GM21576 (cell line): ENCODE measurements around the gene POLDIP2.
A peak's percentile ranks its signal among the peaks of the same experiment; 100 is the strongest.

Experiments used
- ATAC-seq: cut with Tn5 transposase; IDR thresholded peaks from one replicate; pipeline ENCODE4 v1.9.1; 2021; ENCODE audit warnings: mild to moderate bottlenecking, moderate library complexity; ENCODE audit not compliant: unreplicated experiment

POLDIP2 gene

DNA sequence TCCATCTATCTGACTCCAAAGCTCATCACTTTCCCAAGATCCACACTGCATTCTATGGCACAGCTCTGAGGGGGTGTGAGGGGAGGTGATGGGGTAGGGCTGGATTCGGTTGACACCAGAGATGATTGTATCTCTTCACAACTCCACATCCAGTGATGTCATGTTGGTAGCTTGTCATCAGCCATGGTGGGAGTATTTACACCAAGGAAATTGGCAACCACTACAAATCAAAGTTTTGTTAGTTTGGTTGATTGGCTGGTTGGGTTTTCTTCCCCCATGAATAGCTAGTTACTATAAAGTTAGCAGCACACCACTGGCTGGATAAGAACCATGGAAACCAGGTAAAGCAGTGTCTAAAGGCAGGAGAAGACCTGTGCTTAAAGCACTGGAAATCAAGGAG is 33.7 kb upstream of the POLDIP2 start:
- ATAC-seq, result no peak

DNA sequence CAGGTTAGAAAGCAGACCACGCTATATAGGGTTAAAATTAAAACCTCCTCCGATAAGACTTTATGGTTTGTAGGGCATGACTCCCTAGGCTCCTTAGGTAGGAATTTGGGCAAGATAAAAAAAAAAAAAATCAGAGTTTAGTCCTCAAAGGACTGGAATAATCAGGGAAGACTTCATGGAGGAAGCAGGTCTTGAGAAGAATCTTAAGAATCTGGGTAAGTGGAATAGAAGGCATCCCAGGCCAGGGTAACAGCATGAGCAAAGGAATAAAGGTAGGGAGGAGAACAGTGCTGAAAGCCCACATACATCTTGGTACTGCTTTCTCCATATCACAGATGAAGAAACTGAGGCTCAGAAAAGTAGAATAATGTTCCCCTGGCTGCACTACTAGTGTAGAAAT is 33.2 kb upstream of the POLDIP2 start:
- no peak for ATAC-seq

DNA sequence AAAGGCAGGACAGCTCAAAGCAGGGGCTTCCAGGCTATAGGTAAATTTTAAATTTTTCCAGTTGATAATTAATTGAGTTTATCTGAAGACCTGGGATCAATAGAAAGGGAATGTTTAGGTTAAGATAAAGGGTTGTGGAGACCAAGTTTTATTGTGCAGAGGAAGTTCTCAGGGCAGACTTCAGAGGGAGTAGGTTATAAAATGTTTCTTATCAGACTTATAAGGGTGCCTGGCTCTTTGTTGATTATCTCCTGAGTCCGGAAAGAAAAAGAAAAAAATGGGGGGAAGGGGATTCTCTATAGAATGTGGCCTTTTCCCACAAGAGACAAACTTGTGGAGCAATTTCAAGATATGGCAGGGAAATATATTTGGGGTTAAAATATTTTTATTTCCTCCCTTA is 32.8 kb upstream of the POLDIP2 start:
- no peak for ATAC-seq

DNA sequence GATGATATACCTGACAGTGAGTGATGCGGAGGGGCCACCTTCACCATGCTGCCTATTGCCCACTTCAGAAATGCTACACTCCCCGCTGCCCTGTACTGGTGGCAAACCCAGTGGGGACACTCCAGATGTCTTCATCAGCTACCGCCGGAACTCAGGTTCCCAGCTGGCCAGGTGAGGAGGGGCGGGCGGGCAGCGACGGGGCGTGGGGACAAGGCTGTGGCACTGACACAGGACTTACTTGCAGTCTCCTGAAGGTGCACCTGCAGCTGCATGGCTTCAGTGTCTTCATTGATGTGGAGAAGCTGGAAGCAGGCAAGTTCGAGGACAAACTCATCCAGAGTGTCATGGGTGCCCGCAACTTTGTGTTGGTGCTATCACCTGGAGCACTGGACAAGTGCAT is 30.8 kb upstream of the POLDIP2 start:
- no peak for ATAC-seq

DNA sequence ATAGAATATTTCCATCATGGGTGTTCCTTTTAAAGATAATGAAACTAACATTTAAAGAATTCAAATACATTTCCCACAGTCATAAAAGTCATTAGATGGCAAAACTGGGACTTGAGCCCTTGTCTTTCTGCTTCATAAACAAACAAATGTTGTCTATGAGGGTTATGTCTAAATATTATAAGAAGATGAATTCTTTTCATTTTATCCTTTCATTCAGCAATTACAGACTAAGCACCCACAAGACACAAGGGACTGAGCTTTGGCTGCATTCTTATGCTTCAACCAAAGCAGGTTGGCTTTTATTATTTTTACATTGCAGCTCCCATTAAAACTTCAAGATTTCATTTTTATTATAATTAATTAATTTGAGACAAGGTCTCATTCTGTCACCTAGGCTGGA is 29.1 kb upstream of the POLDIP2 start:
- no peak for ATAC-seq

DNA sequence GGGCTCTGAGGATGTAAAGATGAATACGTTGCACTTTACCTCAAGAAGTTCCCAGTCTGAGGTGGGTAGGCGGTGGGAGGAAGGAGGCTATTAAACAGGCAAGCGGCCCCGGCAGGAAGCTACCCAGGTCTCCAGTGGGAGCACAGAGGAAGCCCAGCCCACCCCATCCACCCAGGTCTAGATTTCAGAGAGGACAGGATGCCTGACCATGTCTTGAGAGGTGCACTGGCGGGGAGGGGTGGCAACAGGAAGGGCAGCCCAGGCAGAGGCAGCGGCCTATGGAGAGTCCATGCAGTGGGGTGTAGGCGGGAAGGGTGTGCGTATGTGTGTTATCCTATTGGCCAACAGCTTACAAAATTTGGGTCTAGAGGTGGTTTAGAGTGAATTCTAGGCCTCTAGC is 28.1 kb upstream of the POLDIP2 start:
- no peak for ATAC-seq

DNA sequence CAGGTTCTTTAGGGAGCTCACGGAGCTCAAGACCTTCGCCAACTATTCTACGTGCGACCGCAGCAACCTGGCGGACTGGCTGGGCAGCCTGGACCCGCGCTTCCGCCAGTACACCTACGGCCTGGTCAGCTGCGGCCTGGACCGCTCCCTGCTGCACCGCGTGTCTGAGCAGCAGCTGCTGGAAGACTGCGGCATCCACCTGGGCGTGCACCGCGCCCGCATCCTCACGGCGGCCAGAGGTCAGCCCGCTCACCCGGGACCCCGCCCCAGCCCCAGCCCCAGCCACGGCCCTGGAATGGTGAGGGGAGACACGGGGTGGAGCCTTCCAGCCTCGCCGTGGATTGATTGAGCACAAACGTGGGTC is 27.7 kb upstream of the POLDIP2 start:
- ATAC-seq, result no peak

DNA sequence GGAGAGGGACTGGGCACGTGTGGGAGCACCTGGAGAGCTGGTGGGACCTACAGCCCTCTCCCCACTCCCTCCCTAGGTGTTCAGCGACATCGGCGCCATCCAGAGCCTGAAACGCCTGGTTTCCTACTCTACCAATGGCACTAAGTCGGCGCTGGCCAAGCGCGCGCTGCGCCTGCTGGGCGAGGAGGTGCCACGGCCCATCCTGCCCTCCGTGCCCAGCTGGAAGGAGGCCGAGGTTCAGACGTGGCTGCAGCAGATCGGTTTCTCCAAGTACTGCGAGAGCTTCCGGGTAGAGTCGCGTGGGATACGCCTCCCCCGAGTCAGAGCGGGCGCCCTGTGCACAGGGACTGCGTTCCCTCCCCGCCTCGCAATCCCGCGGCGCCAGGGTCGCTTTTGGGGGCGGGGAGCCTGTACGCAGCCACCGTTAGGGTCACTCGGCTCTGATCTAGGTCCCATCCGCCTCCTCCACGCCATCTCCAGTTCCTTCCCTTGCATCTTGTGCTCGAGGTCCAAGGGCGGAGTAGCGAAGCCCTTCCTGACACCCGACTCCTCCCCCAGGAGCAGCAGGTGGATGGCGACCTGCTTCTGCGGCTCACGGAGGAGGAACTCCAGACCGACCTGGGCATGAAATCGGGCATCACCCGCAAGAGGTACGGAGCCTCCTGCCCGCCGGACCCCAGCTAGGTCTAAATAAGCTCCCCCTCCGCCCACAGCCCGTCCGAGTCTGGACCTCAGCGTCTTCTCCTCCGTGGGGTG is 27.1 kb upstream of the POLDIP2 start:
- ATAC-seq, result peak; percentile 60

DNA sequence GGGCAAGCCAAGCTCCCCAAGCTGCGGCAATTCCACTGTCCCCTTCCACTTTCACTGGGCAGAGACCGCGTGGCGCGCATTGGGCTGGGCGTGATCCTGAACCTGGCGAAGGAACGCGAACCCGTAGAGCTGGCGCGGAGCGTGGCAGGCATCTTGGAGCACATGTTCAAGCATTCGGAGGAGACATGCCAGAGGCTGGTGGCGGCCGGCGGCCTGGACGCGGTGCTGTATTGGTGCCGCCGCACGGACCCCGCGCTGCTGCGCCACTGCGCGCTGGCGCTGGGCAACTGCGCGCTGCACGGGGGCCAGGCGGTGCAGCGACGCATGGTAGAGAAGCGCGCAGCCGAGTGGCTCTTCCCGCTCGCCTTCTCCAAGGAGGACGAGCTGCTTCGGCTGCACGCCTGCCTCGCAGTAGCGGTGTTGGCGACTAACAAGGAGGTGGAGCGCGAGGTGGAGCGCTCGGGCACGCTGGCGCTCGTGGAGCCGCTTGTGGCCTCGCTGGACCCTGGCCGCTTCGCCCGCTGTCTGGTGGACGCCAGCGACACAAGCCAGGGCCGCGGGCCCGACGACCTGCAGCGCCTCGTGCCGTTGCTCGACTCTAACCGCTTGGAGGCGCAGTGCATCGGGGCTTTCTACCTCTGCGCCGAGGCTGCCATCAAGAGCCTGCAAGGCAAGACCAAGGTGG is 24.0 kb upstream of the POLDIP2 start:
- no peak for ATAC-seq

DNA sequence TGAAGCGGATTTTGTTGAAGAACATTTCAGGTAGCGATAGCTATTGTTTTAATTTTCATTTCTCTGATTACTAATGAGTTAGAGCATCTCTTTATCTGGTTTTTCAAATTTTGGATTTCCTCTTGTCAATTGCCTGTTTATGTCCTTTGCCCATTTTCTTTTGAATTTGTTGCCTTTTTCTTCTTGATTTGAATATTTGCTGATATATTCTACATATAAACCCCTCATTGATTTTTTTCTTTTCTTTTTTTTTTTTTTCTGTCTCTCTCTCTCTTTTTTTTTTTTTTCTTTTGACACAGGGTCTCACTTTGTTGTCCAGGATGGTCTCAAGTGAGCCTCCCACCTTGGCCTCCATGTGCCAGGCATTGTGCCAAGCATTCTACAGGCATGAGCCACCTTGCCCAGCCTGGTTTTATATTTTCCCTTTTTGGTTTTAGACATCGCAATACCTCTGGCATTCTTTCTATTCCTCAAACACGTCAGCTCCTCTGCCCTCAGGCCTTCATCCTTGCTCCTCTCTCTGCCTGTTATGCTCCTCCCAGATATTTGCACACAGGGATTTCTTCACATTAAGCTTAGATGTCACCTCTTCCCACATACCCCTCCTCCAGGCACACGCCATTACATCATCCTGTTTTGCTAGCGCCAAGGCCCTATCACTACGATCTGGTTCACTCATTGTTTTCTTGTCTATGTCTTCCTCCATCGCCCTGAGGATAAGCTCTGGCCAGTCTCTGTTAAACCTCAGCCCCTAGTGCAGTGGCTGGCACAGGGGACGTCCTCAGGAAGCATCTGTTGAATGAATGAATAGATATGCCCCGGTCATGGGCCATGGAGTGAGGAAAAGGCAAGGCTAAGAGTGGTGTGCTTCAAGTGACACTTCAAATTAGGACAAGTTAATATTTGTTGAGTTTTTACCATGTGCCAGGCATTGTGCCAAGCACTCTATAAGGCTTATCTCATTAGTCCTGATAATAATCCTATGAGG is 22.8 kb upstream of the POLDIP2 start:
- no peak for ATAC-seq

DNA sequence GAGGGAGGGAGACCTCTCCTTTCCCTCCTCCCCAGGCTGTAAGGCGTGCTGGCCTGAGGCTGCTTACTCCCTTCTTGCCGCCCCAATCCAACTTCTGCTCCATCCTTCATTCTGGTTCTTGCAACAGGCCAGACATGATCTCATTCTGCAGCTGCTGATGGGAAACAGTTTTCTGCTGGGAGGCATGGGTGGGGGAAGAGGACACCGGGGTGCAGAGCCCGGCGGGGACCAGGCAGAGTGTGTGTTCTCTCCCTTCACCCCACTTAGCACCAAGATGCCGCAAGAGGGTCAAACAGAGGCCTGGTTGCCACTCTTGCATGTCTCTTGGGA is 15.6 kb upstream of the POLDIP2 start:
- no peak for ATAC-seq

DNA sequence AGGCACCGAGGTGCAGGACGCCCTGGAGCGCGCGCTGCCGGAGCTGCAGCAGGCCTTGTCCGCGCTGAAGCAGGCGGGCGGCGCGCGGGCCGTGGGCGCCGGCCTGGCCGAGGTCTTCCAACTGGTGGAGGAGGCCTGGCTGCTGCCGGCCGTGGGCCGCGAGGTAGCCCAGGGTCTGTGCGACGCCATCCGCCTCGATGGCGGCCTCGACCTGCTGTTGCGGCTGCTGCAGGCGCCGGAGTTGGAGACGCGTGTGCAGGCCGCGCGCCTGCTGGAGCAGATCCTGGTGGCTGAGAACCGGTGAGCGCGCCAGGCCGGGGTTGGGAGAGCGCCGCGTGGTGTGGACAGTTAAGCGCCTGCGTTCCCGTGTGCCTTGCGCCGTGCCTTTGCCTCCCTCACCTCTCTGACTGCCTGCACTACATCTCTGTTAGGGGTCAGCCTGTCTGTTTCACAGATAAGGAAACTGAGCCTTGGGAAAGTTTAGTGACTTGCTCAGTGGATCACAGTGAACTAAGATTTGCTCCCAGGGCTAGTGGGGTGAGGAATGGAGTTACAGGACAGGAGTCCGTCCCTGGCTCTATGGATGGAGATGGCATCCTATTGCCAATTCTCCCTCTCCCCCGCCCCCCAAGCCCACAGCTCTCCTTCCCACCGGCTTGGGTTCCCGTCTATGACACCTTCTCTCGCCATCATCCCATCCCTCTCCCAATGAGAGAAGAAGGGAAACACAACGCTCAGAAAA is 15.0 kb upstream of the POLDIP2 start:
- ATAC-seq, result no peak

DNA sequence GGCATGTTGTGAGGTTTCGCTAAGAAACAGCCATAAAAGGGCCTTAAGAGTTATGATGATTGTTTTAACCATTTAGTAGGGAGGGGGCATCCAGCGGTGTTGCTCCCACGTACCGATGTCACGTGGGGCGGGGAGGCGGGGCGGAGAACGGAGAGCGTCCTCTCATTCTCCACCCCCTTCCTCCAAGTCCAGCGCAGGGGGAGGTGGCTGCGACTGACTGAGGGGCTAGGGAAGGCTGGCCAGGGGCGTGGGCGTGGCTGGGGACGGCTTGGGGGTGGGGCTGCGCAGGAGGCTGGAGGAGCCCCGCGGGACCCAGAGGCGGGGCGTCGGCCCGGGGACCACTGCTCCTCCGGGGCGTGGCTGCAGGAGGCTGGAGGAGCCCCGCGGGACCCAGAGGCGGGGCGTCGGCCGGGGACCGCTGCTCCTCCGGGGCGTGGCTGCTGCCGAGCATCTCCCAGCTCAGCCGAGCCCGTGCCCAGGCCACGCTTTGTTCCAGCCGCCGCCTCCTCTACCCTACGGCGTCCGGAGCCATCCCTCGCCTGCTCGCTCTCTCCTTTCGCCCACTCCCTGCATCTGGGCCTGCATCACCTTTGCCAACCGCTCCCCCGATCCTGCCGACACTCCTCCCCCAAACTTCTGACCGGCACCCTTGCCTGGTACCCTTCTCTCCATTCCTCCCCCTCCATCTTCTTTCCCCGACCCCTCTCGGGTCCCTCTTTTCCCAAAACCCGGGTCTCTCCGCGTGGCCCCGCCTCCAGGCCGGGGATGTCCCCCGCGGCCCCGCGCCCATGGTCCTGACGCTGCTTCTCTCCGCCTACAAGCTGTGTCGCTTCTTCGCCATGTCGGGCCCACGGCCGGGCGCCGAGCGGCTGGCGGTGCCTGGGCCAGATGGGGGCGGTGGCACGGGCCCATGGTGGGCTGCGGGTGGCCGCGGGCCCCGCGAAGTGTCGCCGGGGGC is 14.2 kb upstream of the POLDIP2 start, which contains the start of gene SARM1:
Gene SARM1 (plus strand): TSS at position 450 of the 958 bp plus-strand sequence. CDS start 339 bp downstream, at position 789.
- ATAC-seq, result peak; percentile 55

DNA sequence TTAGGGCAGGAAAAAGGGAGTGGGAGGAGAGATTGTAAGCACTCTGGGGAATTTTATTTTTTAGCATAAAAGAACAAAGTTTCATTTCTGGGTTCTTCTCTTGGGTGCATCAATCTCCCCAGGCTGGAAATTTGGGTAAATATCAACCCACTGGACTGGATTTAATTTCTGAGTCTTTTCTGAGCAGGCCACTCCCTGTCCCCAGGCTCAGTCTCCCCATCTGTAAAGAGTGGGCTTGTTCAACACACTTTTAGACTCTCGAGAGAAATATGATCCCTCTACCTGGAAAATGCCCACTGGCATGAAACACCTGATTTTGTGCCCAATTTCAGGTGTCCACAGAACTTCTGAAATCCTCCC is 13.4 kb upstream of the POLDIP2 start:
- ATAC-seq, result no peak

DNA sequence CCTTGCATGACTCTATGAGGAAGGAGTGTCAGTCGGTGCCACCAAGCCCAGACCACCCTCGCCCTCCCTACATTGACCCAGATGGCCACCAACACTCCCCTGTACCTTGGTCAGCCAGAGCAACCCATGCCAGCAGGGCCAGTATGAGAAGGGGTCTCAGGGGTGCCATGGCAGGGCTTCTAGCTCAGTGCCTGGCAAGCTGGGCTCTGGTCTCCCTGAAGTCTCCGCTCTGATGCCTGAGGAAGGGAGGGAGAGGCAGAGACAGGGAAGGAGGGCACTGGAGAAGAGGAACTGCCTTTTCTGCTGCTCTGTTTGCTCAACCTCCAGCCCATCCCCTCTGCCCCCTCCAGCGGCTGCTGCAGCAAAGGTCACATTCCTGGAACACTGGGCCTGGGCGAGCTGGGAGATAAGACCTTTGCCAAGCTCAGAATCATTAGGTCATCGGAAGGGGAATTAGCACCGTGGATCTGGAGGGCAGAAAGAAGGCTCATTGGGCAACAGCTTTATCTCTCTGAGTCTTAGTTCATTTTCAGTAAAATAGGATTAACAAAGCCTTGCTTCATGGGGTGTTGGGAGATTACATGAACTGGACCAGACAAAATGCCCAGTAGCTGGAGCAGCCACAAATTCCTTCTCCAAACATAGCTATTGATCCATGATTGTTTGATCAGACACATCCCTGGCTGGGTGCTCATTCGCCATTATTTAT is 12.9 kb upstream of the POLDIP2 start, which contains the start of gene VTN:
Gene VTN (minus strand): TSS at position 273 of the 709 bp plus-strand sequence. CDS start 104 bp downstream, at position 169.
- no peak for ATAC-seq

DNA sequence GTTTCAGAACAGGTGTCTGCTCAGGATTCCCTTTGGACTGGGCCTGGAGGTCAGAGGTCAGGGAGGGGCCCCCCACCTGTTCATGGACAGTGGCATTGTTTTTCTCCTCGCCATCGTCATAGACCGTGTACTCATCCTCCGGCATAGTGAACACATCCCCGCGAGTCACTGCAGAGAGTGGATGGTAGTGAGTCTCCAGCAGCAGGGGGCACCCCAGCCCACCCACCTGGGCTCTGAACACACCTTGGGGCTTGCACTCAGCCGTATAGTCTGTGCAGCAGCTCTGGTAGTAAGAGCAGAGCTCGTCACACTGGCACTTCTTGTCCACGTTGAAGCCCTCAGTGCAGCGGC is 12.3 kb upstream of the POLDIP2 start:
- ATAC-seq, result no peak

DNA sequence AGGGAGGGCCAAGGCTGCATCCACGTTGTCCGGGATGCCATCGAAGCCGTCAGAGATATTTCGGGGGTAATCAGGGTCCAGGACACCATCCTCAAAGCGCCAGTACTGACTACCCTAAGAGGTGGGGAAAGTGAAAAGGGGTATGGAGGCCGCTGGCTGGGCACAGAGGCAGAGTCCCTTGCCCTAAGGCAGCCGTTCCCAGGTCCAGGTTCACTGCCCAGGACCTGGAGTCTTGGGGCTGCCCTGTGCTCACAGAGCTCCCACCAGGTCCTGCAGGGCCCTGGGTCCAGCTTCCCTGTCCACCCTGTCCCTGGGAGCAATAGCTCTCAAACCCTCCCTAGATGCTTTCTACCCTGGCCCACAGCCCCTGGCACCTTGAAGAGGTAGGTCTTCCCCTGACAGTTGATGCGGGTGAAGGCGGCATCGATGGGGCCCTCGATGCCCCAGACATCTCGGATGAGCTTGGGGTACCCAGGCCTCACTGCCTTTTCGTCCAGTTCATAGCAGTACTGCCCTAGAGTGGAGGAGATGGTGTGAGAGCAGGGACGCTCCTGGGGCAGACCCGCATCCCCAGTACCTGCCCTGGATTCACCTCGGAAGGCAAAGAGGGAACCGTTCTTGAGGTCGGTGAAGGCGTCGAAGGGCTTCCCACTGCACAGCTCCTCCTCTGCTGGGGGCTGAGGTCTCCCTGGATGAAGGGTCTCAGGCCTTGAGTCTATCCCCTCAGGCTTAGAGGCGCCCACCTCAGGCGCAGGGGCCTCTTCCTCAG is 11.8 kb upstream of the POLDIP2 start:
- ATAC-seq, result no peak

DNA sequence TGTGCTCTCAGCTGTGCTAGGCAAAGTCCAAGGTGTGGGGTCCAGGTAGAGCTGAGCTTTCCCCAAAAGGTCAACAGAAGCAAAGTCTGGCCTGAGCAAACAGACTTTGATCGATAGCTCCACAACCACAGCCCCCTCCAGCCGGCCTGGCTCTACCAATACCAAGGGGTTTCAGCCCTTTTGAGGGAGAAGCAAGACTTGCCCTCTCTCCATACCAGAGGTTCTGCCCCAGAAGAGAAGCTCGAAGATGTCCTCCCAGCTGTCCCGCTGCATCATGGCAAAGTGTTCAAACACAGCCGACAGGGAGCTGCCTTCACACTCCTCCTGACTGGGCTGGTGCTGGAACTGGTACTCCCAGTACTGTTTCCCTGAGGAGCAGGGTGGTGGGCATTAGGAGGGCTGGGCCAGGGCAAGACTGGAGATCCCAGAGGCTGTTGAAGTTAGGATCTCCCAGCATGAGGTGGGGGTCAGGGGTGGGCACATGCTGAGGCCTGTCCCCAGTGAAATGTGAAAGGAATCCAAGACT is 11.0 kb upstream of the POLDIP2 start:
- no peak for ATAC-seq
